ENCODE data around the gene DBF4B.
"Not testable (repeated sequence)": the region's sequence is repeated elsewhere in the genome, so short reads cannot be mapped to it uniquely, and the experiment has no call there.

The DBF4B gene

GRCh38 chr17:44673893-44674292 is 34.6 kb upstream of the DBF4B start:
- H3K4me3 ChIP-seq (replicated peaks; ENCODE audit: low read depth, low read length): no peak overlapping the region
- TF ChIP-seq CTCF (IDR thresholded peaks at IDR 0.05; ENCODE audit: low read length, missing control alignments): no peak
- DNase-seq (ENCODE audit: low read depth): no peak

DNA sequence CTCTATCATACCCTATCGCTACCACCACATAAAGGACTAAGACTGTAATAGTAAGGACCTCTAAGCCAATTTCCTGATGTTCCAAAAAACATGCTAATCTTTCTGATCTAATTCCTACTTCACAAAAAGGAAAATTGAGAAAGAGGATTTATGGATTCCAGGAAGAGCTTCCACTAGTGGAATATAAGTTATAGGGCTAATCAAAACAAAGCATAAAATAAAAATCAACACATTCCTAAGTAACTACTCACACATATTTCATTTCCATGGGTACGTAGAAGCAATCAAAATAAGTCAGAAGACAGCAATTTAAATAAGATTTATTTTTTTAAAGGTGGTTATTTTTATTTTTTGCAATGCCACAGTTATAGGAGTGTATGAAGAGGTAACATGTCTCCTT is 31.3 kb upstream of the DBF4B start:
- TF ChIP-seq CTCF (IDR thresholded peaks at IDR 0.05; ENCODE audit: low read length, missing control alignments): no peak
- peak; percentile 41 for DNase-seq (ENCODE audit: low read depth)
- H3K4me3 ChIP-seq (replicated peaks; ENCODE audit: low read depth, low read length): no peak overlapping the region

- not testable (repeated sequence) for H3K4me3 ChIP-seq (replicated peaks; ENCODE audit: low read depth, low read length); DNase-seq (ENCODE audit: low read depth)
Observed at GRCh38 chr17:44683303-44683702, 25.2 kb upstream of the DBF4B start.

GRCh38 chr17:44687756-44688155 is 20.7 kb upstream of the DBF4B start:
- TF ChIP-seq CTCF (IDR thresholded peaks at IDR 0.05; ENCODE audit: low read length, missing control alignments): no peak
- H3K4me3 ChIP-seq (replicated peaks; ENCODE audit: low read depth, low read length): no peak overlapping the region
- DNase-seq (ENCODE audit: low read depth): no peak

- no peak overlapping the region for H3K4me3 ChIP-seq (replicated peaks; ENCODE audit: low read depth, low read length)
- no peak for TF ChIP-seq CTCF (IDR thresholded peaks at IDR 0.05; ENCODE audit: low read length, missing control alignments)
Observed at GRCh38 chr17:44688200-44688599, 20.3 kb upstream of the DBF4B start.

GRCh38 chr17:44688675-44689476 is 19.6 kb upstream of the DBF4B start:
- peak overlapping the region; percentile 67 for H3K4me3 ChIP-seq (replicated peaks; ENCODE audit: low read depth, low read length)
- no peak for TF ChIP-seq CTCF (IDR thresholded peaks at IDR 0.05; ENCODE audit: low read length, missing control alignments)
- DNase-seq (ENCODE audit: low read depth): peak; percentile 20

More at GRCh38 chr17:44688200-44688599, 20.3 kb upstream of the DBF4B start:
- DNase-seq (ENCODE audit: low read depth): no peak

DNA sequence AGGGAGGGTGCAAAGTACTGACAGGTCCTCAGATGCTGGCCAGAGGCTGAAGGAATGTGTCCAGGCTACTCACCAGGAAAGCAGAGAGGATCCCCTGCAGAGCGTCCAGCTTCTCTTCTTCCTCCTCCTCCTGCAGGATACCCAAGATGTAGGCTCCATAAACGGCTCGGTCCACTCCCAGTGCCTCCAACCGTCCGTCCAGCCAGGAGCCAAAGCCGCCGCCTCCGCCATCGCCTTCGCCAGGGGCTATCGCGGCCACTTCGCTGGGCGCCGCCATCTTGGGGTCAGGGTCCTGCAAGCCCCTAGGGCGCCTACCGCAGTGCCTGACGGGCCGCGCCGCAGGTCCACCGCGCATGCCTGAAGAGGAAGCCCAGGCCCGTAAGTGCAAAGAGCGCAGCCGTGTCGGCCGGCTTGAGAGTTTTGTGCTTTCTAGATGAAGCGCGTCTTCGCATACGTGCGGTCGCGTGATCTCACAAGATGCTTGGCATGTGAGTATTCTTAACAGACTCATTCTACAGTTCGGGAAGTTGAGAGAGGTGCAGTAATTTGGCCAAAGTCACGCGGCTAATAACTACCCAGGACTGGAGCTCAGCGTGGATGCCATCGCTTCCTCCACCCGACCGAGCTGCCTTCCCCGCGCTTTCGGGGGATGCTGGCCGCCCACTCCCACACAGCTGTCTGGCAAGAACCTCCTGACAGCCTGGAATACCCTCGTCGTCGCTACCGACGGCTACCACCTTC is 18.8 kb upstream of the DBF4B start, which contains the start of gene CCDC43:
Gene CCDC43, minus strand, starts transcription at position 300 of the 741 bp plus-strand sequence. Its CDS starts 23 bp downstream, at position 277.
- no peak for TF ChIP-seq CTCF (IDR thresholded peaks at IDR 0.05; ENCODE audit: low read length, missing control alignments)
- H3K4me3 ChIP-seq (replicated peaks; ENCODE audit: low read depth, low read length): peak within 1 kb of the TSS; percentile 67
- DNase-seq (ENCODE audit: low read depth): peak; percentile 96

All from fibroblast of pulmonary artery (primary cell).